GM13976 (cell line): Measurements from ENCODE around the gene PPP1R3G.
A peak's percentile ranks its signal among the peaks of the same experiment; 100 is the strongest.

Experiments used
- DNase-seq: peaks from one replicate; pipeline ENCODE4 v3.0.0; 2012; ENCODE audit warnings: low spot score
- in situ Hi-C: fragments of 300-500 bp; cut with MboI; formaldehyde crosslinking; loops from one replicate; pipeline ENCODE4 v1.12.0; 2022; ENCODE audit warnings: low sequenced_read_pairs, mixed read lengths, inconsistent platforms; ENCODE audit not compliant: unreplicated experiment
- TF ChIP-seq, protein P1 (sequence below): IDR thresholded peaks from 2 replicates; pipeline ENCODE4 v1.5.1; 2012; ENCODE audit warnings: borderline replicate concordance, mild to moderate bottlenecking; ENCODE audit not compliant: insufficient read depth; ENCODE audit errors: extremely low read depth, missing control alignments, control extremely low read depth

The PPP1R3G gene

DNA sequence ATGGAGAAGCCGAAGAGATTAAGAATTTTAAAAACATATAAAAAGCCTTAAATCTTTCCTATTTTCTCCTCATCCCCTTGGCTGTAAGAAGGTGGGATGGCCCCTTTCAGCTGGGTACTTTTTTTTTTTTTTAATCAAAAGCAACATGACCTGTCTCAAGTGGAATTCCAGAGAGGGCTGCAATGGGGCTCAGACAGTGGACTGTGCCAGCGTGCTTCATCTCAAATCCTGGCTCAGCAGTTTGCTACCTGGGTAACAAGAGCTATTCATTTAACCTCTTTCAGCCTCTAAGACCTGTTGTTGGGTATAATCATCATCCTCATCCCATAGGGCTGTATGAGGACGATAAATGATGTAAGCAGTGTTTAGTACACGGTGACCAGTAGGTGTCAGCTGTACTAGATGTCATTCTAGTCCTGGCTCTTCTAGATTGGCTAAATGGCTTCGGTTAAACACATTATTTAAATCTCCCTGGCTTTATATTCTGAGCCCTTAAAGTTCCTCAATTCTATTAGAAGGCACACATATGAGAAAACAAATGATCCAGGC lies 6.9 kb upstream of the PPP1R3G start:
- in situ Hi-C loops, result no loop called here
- peak; percentile 62 for DNase-seq
- TF ChIP-seq, protein P1, sequence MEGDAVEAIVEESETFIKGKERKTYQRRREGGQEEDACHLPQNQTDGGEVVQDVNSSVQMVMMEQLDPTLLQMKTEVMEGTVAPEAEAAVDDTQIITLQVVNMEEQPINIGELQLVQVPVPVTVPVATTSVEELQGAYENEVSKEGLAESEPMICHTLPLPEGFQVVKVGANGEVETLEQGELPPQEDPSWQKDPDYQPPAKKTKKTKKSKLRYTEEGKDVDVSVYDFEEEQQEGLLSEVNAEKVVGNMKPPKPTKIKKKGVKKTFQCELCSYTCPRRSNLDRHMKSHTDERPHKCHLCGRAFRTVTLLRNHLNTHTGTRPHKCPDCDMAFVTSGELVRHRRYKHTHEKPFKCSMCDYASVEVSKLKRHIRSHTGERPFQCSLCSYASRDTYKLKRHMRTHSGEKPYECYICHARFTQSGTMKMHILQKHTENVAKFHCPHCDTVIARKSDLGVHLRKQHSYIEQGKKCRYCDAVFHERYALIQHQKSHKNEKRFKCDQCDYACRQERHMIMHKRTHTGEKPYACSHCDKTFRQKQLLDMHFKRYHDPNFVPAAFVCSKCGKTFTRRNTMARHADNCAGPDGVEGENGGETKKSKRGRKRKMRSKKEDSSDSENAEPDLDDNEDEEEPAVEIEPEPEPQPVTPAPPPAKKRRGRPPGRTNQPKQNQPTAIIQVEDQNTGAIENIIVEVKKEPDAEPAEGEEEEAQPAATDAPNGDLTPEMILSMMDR, result peak; percentile 20

DNA sequence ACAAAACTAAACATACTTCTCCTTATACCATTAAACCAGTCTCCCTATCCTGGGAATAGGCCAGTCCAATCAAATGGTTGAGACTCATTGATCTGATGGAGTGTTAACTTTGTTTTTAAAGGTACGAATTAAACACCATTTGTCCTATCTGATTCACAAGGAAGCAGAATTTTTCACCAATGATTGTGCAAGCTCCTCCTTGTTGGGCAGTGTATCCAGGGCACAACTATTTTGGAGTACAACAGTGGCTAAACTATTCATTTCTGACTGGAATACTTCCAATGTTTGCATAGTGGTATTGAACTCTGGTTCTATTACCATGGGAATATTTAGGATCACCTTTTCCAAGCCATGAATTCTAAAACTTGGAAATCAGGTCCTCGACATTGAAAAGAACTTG lies 5.4 kb upstream of the PPP1R3G start:
- in situ Hi-C loops, result no loop called here
- DNase-seq, result no peak

DNA sequence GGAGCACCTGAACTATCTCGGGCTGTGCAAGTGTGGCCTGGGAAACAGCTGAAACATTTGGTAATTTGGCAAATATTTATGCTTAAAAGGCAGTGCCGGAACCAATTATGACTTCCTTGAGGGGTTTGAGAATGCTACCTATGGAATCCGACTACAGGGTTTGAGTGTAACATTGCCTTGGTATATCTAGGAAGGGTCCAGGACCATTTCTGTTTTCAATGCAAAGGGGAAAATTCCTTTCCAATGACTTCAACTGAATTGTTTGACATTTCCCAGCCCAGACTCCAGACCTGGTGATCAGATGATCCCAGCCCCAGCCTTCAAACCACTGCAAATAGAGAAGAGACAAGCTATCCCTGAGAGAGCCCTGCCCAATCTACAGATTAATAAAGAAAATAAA lies 4.6 kb upstream of the PPP1R3G start:
- in situ Hi-C loops, result no loop called here
- TF ChIP-seq, protein P1, result no peak
- no peak for DNase-seq

More for the DNA sequence above, 5.4 kb upstream of the PPP1R3G start:
- TF ChIP-seq, protein P1, result no peak

DNA sequence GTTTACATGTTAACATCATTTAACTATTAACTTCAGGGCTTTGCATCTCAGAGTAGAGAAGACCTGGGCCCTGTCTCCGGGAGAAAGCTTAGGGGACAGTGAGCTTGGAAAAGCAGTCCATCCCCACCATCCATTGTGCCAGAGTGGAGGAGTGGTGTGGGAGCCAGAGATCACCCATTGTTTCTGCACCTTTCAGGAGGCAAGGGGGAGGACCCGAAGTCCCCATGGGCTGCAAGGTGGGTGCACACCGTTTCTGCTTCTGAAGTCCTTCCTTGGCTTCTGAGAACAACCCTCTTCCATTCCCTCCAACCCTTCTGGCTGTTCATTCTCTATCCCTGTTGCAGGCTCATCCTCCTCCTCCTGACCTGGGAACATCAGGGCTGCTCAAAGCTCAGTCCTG lies 4.0 kb upstream of the PPP1R3G start:
- TF ChIP-seq, protein P1, result no peak
- no peak for DNase-seq
- in situ Hi-C loops, result no loop called here

DNA sequence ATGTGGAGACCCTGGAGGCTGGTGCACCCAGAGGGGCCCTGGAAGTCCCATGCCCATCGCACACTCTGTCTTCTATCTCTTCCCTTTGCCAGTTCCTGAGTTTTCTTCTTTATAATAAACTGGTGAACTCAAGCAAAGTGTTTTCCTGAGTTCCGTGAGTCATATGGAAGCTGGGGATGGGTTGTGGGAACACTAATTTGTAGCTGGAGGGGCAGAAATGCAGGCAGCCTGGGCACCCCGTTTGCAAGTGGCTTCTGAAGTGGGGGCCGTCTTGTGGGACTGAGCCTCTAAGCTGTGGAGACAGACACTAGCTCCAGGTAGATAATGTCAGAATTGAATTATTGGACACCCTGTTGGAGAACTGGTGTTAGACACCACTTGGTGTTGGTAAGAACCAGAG lies 3.2 kb upstream of the PPP1R3G start:
- DNase-seq, result no peak
- in situ Hi-C loops, result no loop called here
- TF ChIP-seq, protein P1, result no peak

DNA sequence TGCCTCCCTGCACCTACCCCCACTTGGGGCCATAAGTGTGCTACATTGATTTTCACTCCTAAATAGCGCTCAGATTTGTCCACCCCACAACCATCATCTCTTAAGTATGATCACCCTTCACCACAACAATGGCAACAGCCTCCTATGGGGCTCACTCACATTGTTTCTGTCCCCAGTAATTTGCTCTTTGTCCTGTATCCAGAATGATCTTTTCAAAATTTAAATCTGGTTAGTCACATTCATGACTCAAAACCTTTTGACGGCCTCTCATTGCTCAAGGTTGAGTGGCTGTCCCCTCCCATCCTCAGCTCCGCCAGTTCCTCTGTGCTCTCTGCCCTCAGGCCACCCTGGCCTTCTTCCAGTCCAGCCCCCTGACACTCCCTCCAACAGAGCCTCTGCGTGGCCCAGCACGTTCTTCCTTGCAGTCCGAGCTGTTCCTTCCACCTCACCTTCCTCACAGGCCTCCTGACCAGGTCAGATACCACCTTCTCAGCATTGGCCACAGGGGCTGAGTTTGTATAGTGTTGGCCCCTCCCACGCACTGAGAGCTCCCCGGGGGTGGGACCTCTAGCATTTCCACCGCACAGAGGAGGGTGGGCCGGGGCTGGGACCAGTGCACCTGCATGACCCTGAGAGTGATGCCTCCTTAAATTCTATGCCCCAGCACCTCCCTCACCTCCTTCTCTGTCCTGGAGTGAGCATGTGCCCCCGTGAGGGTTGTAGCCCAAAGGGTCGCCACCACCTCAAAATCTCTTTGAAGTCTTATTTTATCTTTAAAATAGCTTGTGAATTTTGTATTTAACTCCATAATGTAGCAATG lies 2.4 kb upstream of the PPP1R3G start:
- DNase-seq, result no peak
- TF ChIP-seq, protein P1, result no peak
- in situ Hi-C loops, result no loop called here

DNA sequence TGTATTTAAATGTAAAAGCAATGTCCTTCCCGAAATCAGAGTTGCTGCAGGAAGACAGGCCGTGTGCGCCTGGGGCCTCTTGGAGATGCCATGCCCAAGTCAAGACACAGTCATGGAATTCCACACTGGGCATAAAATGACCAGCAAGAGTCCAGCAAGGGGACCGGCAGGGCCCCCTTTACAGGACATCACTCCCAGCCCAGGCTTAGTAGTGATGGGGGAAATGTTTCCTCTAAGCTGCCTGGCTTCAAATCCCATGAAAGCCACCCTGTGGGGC lies 1.9 kb upstream of the PPP1R3G start:
- in situ Hi-C loops, result no loop called here
- TF ChIP-seq, protein P1, result no peak

More for the DNA sequence above, 1.9 kb upstream of the PPP1R3G start:
- no peak for DNase-seq
